NCI-H1417 treated with DMSO at 0.1 percent for 48 hours (cell line): Measurements from ENCODE around the gene NUP210.

Experiments
- DNase-seq: peaks from one replicate; lab custom pipeline; 2025; lab: John Stamatoyannopoulos, UW

NUP210 gene

GRCh38 chr3:13348100-13348499 is 72.0 kb downstream of the NUP210 start:
- no peak for DNase-seq

GRCh38 chr3:13347390-13347950 is 72.7 kb downstream of the NUP210 start:
- DNase-seq, result no peak

- no peak for DNase-seq
Observed at GRCh38 chr3:13346481-13347389, 73.4 kb downstream of the NUP210 start.

GRCh38 chr3:13345772-13346171 is 74.3 kb downstream of the NUP210 start:
- DNase-seq, result no peak

GRCh38 chr3:13345284-13345683 is 74.8 kb downstream of the NUP210 start:
- no peak for DNase-seq

- DNase-seq, result no peak
Observed at GRCh38 chr3:13344663-13345062, 75.5 kb downstream of the NUP210 start.

GRCh38 chr3:13343601-13344000 is 76.5 kb downstream of the NUP210 start:
- DNase-seq, result no peak

GRCh38 chr3:13341229-13341905 is 78.8 kb downstream of the NUP210 start:
- no peak for DNase-seq

- no peak for DNase-seq
Observed at GRCh38 chr3:13339833-13340232, 80.3 kb downstream of the NUP210 start.

- no peak for DNase-seq
Observed at GRCh38 chr3:13338996-13339395, 81.1 kb downstream of the NUP210 start.

- no peak for DNase-seq
Observed at GRCh38 chr3:13338231-13338630, 81.9 kb downstream of the NUP210 start.

- DNase-seq, result no peak
Observed at GRCh38 chr3:13336592-13336991, 83.5 kb downstream of the NUP210 start.

GRCh38 chr3:13335503-13335902 is 84.6 kb downstream of the NUP210 start:
- DNase-seq, result no peak

GRCh38 chr3:13335059-13335458 is 85.1 kb downstream of the NUP210 start:
- DNase-seq, result no peak

GRCh38 chr3:13333236-13333897 is 86.8 kb downstream of the NUP210 start:
- DNase-seq, result no peak

- DNase-seq, result no peak
Observed at GRCh38 chr3:13332740-13333139, 87.4 kb downstream of the NUP210 start.

GRCh38 chr3:13332158-13332557 is 88.0 kb downstream of the NUP210 start:
- DNase-seq, result peak; percentile 56

GRCh38 chr3:13329746-13330145 is 90.4 kb downstream of the NUP210 start:
- no peak for DNase-seq

- DNase-seq, result peak; percentile 67
Observed at GRCh38 chr3:13325892-13326443, 94.2 kb downstream of the NUP210 start.

- DNase-seq, result no peak
Observed at GRCh38 chr3:13324835-13325501, 95.2 kb downstream of the NUP210 start.

- no peak for DNase-seq
Observed at GRCh38 chr3:13323822-13324221, 96.3 kb downstream of the NUP210 start.

- DNase-seq, result no peak
Observed at GRCh38 chr3:13322324-13322723, 97.8 kb downstream of the NUP210 start.
